NCI-H69 (cell line): Measurements from ENCODE around the gene GLP2R.
A peak's percentile ranks its signal among the peaks of the same experiment; 100 is the strongest.

Experiments used
- DNase-seq: peaks from one replicate; lab custom pipeline; 2025; lab: John Stamatoyannopoulos, UW

The GLP2R gene

DNA sequence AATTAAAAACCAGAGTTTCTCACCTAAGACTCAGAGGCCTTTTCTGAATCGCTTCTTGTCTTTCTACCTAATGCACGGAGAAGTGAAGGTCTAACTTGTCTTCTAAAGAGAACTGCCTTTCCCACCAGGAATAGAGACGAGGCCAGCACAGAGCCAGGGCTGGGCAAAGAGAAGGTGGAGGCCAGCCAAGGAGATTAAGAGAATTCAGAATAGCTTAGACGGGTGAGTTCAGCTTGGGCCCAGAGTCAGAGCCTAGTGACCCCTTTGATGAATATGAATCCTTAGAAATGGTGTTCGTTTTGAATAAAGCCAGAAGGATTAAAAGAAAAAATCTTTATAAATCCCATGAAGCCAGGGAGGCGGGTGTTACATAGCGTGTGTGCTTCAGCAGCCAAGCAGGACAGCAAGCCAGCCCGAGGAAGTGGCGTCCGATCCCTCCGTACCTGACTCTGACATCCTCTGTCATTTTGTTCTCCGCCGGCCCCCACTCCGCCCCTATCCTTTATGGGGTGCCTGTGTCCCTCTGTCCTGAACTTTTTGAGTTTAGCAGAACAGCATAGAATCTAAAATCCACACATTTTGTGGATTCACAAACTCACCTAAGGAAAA, 11.3 kb upstream of the GLP2R start:
- no peak for DNase-seq

DNA sequence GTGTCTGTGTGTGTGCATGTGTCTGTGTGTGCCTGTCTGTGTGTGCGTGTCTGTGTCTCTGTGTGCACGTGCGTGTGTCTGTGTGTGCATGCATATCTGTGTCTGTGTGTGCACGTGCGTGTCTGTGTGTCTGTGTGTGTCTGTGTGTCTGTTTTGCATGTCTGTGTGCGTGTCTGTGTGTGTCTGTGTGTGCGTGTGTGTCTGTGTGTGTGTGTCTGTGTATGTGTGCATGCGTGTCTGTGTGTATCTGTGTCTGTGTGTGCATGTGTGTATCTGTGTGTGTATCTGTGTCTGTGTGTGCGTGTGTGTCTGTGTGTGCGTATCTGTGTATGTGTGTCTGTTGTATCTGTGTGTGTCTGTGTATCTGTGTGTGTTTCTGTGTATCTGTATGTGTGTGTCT, 9.3 kb upstream of the GLP2R start:
- no peak for DNase-seq

DNA sequence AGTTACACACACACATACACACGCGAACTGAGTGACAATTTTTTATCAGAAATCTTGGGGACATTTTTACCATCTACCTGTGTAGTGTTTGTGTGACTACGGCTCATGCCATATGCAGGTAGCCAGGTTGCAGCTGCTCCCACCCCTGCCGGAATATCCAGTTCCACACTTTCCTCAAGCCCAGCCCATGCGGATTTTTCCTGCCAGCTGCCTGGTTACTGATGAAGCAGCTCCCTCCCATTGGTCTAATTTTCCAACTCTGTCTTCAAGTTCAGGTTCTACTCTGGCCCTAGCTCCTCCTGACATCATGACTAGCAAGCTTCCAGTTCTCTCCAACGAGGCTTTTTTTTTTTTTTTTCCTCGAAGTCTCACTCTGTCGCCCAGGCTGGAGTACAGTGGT, 8.6 kb upstream of the GLP2R start:
- no peak for DNase-seq

DNA sequence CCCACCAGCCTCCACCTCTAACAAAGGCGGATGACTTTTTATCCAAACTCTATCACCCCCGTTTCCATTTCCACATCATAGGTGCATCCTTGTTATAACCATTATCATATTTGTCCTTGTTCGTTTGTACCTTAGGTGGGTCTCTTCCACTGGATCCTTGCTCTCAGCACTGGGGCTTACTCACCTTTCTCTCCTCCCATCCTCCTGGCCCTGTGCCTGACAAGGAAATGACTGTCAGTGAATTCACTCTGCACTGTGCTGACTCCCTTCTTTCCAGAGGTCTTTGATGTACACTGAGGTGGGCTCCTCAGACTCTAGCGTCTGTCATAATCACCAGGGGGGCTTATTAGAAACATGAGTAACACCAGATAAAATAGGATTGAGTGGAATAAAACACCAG, 7.0 kb upstream of the GLP2R start:
- DNase-seq: no peak

DNA sequence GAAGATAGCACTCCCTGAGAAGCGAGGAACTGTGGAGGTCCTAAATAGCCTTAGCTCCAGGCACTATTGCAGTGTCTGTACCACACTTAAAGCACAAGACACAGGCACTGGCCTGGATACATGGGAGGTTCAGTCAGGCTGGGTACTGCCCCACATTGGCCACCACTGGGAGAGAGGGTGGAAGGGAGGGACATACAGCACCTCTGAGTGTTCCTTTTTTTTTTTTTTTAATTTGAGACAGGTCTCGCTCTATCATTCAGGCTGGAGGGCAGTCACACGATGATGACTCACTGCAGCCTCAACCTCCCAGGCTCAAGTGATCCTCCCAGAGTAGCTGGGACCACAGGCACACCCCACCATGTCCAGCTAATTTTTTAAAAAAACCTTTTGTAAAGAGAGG, 5.3 kb upstream of the GLP2R start:
- DNase-seq: no peak

DNA sequence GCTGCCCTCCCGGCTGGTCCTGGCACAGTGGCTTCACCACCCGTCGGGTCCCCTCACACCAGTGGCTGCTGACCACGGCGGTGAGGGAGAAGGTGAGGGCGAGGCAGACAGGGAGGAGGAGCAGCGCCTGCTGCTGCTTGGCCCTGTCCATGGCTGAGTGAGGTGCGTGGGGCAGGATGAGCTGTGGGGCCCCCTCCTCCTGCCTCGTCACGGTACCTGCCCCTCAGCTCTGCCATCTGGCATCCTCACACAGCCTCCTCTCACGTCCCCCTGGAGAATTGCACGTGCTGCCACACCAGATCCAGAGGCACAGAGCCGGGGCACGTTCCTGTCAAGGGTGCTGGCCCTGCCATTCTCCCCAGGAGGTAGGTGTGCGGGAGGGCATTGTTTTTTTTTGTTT, 3.8 kb upstream of the GLP2R start, which contains the start of gene GSG1L2:
TSS of gene GSG1L2 (minus strand) at position 159 of the 400 bp plus-strand sequence. CDS start at position 151, 8 bp downstream.
- peak; percentile 2 for DNase-seq

DNA sequence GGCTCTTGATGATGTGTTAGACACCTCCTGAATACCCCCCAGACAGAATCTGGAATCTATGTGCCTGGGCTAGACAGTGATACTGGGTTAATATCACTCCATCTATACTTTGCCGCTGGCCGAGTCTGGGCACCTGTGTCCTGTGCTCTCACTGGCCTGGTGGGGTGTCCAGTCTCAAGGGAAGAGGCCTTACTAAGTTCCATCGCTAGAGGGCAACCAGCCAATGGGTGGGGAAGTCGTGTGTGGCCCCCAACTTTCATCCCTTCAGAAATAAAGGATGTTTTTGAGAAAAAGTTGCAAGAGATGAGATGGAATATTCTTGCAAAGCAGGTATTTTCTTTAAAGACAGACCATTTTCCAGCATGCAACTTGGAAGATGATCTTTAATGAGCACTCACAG, 1.6 kb upstream of the GLP2R start:
- no peak for DNase-seq

DNA sequence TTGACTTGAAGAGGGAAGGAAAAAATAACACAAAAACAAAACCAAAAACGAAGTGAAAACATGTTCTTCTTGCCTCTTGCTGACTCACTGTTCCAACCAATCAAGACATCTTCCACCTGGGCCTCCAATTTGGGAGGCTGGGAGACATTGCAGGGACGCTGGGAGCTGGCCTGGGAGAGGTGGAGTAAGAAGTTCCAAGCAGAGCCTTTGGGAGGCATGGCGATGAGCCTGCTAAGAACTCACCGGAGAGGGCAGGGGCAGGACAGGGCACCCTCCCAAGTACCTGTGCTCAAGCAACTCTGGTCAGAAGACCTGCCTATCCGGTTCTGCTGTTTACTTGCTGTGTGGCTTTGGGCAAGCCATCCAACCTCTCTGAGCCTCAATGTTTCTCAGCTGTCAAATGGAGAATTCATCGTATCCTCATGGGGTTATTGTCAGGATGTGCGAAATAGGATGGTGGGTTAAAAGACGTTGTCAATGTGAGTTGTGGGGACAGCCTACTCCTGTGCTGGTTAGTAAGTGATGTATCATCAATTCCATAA, 856 bp upstream of the GLP2R start:
- DNase-seq: no peak

DNA sequence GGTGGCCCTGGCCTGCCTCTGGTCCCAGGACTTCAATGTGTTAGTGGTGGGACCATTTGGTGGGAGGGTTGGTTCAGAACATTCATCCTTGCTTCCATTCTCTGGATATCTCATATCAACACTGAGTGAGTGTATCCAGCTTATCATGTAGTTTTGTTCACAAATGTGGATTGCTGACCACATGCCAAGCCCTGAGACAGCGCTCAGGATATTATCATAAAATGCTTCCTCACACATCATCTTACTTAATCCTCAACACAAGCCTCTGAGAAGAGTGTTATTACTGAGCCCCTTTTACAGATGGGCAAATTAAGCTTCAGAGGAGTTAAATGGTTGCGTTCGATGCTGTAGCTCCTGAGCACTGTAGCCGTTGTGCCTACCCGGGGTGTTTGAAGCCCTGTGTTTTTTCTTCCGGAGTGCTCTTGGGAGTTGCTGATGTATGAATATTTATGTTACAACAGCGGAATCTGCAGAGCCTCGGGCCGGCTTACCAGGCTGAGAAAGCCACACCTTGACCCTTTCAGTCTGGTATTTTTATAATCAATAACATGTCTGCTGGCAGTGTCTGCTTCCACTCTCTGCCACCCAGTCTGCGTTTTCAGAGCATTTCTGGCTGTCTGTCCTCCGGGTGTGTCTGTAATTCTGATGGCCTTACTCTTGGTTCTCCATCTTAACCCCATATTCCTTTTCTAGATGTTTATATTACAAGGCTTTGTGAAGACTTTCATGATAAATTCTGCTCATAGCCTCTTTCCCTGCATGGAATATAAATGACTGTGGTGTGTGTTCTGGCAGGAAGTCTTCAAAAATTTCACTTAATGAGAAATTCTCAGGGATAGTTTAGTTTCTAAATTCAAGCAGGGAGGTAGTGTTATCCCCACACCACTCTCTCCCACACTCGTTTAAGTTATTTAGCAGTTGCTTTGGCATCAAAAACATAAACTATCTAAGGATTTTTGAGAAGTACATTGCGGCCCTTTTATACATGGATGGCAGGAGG, 2.9 kb downstream of the GLP2R start:
- DNase-seq: no peak

DNA sequence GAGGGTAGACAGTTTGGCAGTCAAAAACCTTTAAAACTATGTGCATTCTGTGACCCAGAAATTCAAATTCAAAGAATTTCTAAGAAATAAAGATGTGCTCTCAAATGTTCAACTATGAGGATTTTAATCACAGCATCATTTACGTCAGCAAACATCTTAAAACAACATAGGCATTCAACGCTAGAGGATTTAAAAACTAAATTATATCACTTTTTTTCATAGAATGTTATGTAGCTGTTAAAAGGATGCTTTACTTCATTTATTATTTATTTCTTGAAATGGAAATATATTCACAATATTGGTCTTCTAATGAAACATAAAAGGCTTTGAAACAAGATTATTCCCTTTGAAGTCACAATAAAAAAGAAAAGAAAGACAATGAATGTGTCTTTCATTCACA, 3.6 kb downstream of the GLP2R start:
- DNase-seq: no peak

DNA sequence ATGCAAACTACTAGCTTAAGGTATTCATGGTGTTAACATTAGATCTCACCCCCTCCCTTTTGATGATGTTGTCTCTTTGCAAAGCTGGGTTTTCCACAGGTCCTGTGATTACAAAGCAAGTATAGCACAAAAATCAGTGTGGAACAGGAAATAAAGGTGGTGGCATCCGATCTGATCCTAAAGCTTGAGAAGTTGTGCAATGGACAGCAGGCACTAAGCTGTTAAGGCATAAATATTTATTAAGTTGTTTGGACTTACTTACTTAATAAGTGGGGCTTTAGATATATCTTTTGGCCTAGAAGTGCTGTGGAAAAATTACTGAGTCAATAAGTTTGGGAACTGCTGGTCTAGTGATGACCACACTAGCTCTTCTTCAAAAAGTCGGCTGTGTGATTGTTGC, 5.0 kb downstream of the GLP2R start:
- no peak for DNase-seq

DNA sequence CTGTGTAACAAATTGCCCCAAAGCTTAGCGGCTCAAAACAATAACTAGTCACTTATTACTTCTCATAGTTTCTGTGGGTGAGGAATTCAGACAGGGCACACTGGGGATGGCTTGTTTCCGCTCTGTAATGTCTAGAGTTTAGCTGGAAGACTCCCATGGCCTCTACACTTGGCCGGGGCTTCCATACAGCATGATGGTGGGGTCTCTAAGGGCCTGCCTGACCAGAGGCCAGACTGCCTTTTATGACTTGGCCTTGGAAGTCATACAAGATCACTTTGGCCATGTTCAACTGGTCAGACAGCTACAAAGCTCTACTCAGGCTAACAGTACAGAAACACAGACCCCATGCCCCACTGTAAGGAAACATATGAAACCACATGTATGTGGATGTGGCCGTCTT, 8.2 kb downstream of the GLP2R start:
- no peak for DNase-seq

DNA sequence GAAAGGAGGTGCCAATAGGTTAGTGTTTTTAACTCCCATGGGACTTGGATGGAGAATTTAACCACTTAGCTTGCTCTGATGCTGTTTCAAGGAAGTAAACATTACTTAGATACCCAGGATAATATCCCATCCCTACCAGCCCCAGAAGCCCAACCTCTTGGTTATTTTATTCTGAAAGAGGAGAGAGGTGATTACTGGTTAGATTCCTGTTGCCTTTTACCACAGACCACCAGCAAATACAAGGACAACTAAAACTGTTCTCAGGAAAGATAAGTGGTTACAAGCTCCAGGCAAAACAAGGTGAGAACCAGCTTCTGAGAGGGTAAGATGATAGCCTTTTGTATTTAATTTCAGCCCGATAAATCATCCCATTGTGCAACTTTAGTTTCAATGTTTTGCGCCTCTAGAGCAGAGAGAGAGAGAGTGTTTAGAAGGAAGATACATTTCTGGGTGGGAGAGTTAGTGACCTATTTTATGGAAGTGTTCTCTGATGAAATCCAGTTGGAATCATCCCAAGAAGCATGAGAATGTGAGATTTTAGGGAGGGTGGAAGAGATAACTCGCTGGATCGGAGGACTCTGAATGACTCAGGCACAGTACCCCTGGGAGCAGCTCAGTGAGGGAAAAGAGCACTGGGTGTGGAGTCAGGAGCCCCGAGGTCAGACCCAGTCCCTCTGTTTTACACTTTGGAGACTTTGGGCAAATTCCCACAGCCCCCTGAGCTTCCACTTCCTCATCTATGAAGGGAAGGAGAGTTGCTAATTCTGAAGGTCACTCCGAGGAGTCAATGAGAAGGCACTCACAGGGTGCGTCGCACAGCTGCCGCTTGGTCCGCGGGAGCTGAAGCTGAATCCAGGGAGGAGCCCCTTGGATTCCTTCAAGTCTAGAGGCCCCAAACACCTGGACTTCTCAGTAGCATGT, 12.1 kb downstream of the GLP2R start:
- no peak for DNase-seq

DNA sequence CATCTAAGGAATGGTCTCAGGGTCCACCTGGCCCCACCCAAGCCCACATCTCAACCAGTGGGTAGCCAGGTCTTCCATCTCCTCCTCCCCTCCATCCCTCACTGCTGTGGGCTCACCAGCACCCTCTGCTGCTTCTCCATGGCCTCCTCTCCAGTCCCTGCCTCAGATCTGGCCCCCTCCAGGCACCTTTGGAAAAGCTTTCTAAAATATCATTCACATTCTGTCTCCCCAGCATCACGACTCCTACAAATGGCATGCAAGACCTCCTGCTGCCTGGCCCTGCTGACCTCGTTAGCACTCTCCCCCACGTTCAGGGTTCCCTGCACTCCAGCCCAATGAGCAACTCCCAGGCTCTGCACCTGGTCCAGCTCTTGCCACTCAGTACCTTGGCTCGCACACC, 13.7 kb downstream of the GLP2R start:
- no peak for DNase-seq

DNA sequence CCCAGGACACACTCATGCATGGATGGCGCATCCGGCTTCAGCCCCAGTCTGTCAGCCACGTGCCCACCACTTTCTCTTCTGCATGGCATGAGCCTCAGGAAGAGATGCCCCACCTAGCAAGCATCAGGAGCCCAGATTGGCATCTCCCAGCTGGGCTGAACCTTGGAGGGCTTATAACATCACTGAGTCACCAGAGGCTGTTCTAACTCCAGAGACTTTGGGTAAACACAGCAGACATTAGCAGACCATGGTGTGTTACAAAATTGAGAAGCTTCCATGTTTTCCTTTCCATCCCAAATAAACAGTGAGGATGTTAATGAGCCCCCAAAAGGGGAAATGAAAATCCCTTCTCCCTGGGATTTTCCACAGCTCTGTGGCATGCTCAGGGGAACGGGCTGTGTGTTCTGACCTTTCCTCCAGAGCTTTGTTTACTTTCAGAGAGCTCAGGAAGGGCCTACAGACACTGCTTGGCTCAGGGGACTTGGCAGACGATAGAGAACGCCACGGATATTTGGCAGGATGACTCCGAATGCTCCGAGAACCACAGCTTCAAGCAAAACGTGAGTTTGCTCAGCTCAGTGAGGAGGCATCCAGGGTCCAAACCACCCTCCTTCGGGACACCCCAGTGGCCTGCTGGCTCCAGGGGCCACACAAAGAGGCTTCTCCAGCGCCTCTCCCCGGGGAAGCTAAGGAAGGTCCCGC, 16.5 kb downstream of the GLP2R start:
- DNase-seq: no peak

DNA sequence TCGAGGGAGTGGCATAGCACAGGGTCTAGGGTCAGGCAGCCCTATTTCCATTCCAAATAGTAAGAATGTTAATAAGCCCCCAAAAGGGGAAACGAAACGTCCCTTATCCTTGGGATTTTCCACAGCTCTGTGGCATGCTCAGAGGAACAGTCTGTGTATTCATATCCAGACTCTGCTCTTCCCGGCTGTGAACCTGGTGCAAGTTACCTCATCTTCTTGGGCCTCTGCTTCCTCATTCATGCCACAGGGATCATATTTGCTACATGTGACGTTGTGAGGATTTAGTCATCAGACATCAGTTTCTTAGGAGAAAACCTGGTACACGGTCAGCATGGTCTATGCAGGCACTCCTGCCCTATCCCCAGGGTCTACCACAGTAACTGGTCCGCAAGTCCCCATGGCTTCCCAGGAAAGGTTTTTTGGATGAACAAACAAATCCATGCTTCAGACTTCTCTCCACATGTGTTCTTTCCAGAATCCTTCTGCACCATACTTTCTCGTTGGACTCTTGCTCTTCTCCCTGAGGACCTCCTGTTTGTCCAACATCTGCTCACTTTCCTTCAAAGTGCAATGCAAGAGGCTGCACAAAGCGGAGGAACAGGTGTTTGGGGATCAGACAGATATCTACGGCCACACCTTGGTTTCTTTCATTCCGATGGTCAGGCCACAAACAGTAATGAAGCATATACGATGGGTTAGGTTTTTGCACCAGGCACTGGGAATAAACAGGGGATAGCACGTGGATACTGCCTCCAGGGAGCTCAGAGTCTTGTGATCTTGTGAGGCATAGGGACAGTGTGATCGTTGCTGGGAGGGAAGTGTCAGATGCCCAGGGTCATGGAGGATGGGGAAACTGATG, 17.7 kb downstream of the GLP2R start:
- DNase-seq: no peak

DNA sequence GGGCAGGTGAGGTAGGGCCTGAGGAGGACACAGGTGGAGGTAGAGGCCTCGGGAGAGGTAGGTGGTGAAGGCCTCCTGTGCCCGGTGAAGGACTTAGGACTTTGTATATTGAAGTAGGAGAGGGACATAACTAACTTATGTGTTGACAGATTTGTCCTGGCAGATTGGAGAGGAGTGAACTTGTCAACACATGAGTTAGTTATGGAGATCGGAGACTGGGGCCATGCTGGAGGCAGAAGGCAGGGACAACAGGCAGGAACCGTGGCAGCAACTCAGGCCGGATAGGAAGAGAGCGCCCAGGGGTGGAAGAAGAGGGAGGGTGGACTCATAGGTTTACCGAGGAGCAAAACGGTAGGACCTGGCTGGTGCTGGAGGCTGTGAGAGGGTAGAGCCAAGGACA, 18.4 kb downstream of the GLP2R start:
- DNase-seq: no peak

DNA sequence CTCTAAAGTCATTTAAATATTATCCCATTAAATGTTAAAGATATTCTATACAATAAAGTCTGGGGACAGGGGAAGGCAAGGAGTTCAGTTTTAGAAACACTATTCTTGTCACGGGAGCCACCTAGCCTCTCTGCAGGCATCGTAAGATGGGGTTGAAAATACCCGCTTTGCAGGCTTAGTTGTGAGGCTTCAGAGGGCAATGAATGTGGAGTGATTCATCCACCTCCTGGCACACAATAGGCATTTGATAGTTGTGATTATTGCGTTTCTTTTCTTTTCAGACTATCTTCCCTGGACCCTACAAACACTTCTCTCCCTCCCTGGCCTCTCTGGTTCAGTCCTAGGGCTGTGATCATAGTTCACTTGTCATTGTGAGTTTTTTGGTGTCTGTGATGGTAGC, 19.6 kb downstream of the GLP2R start:
- no peak for DNase-seq

DNA sequence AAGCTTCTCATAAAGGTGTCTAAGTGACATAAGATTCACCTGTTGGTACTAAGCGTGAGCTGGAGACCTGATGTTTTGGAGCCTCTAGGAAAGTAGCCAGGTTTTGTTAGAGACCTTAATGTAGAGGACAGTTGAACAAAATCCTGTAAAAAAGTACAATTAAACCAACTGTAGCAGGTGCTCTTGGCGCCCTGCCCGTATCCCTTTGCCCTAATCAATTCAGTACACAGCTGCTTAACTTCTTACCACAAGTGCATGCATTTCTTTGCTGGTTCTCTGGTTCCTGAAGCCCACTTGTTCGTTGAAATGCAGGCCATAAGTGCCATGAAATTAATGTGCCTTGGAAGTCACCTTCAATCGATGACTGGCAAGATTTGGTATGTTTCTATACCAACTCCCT, 24.4 kb downstream of the GLP2R start:
- no peak for DNase-seq

DNA sequence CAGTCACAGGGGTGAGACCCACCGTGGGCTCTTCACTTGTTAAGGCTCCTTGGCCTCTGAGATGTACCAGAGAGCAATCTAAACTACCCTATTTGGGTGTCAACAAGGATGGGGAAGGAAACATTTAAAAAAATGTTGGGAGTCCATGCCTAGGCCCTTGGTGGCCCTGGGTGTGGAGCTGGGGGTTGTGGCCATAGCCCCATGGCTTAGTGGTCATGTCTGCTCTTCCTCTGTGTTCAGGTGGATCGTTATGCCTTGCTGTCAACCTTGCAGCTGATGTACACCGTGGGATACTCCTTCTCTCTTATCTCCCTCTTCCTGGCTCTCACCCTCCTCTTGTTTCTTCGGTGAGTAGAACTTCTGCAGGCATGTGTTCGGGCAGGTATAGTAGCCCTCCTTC, 28.5 kb downstream of the GLP2R start:
- DNase-seq: no peak

DNA sequence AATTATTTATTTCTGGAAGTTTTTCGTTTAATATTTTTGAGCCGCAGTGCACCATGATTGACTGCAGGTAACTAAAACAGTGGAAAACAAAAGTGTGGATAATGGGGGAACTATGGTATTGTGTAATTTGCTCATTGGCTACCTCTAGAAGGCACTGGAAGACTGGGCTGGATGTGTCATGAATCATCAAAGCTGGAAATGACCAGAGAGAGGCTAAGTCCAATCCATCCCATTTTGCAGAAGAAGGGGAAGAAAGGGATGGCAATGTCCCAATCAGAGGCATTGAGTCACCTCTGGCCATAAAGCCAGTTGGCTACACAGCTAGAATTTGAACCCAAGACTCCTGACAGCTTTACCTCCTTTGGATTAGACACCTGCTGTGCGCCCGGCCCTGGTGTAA, 29.3 kb downstream of the GLP2R start:
- DNase-seq: no peak
